Uterus (tissue), 4 donors: ENCODE measurements around the gene UGT1A1. TPM values are rescaled to one million over a fixed set of nuclear protein-coding genes. Genes with fewer than 3 reads are reported as not detected.

ENCODE experiments used
- DNase-seq, 2 donors: peaks; one replicate each; pipeline ENCODE4 v3.0.0-alpha.2; 2019 to 2020
- H3K27ac ChIP-seq, 2 donors: fragments of 200-600 bp; sonication (generic); 1 replicate in 1 of 2; 2 replicates in 1 of 2; pipeline ENCODE4 v1.5.1; 2016 to 2018
- H3K27me3 ChIP-seq, 2 donors: fragments of 200-600 bp; sonication (generic); one replicate each; pipeline ENCODE4 v1.5.1; 2018 to 2019; ENCODE audit warnings: control low read depth in 1 of 2
- H3K36me3 ChIP-seq, 2 donors: fragments of 200-600 bp; sonication (generic); one replicate each; pipeline ENCODE4 v1.5.1; 2019; ENCODE audit warnings: control low read depth in 1 of 2
- H3K4me1 ChIP-seq, 2 donors: fragments of 200-600 bp; sonication (generic); one replicate each; pipeline ENCODE4 v1.5.1; 2018 to 2019; ENCODE audit warnings: control low read depth in 1 of 2
- H3K4me3 ChIP-seq, 2 donors: fragments of 200-600 bp; sonication (generic); 1 replicate in 1 of 2; 2 replicates in 1 of 2; pipeline ENCODE4 v1.5.1; 2018 to 2019; ENCODE audit warnings: mild to moderate bottlenecking in 1 of 2
- H3K9me3 ChIP-seq, 2 donors: fragments of 200-600 bp; sonication (generic); one replicate each; pipeline ENCODE4 v1.5.1; 2019; ENCODE audit warnings: control low read depth in 1 of 2
- CTCF ChIP-seq, 4 experiments: fragments of 200-600 bp in 2 of 4; fragments of 450-650 bp in 2 of 4; sonication (generic) in 2 of 4; IDR thresholded peaks; one replicate each; pipeline ENCODE4 v1.5.1; 2016 to 2019; ENCODE audit warnings: antibody characterized with exemption in 4 of 4, mild to moderate bottlenecking in 2 of 4, moderate library complexity in 1 of 4
- POLR2A ChIP-seq, 2 donors: fragments of 450-650 bp; IDR thresholded peaks; one replicate each; pipeline ENCODE4 v1.6.1; 2016; ENCODE audit warnings: antibody characterized with exemption in 2 of 2, mild to moderate bottlenecking in 1 of 2, moderate library complexity in 1 of 2
- intact Hi-C: fragments of 100-400 bp; cut with DNase I; formaldehyde crosslinking; loops from one replicate; pipeline ENCODE4 v1.15.1; 2023; ENCODE audit warnings: low total_unique reads
- total RNA-seq, 4 donors: library from RNA; depleted of rRNA in 3 of 4; stranded (reverse); fragments of >200 nt in 3 of 4; gene quantifications; one replicate each; pipeline versions ENCODE4 v1.1.0 to v1.2.4, GENCODE V29; 2014 to 2023
- donor health status: DM: yes; HTN: yes; CAD: no.

UGT1A1 gene
- total RNA-seq = not detected

GRCh38 chr2:233760043-233760442, at the start of gene UGT1A1:
Gene UGT1A1 (plus strand): TSS chr2:233760270. CDS start chr2:233760288, 18 bp downstream.
- intact Hi-C loops = no loop called here
- no peak for DNase-seq

DNA sequence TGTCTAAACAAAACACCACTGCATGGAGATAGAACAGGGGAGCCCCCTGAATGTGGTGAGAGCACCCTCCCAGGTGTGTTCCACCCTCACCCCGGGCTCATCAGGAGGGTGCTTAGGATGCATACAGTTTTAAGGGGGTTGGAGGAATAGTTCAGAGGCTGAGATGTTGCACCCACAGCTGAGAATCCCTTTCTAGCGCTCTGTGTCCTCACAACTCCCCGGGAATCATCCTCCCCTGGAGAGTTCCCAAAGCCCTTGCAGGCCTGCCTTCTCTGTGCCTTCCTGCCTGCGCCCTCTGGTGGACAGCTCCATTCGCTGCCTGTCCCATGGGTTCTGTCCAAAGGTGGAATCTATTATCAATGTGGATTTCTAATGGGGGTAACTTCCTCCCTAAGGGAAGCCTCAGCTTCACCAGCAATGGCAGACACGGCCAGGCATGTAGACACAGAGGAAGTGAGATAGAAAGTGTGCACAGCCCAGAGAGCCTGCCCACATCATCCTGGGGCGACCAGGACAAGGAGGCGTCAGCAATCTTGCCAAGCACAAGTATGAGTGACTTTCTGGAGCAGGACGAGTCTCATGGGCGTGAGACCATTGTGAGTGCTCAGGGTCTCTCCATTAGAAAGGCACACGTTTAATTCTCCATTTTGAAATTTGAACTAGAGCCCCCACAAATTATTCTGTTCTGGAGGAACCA, 48.6 kb upstream of the UGT1A1 start:
- no peaks in the 10 kb centered on the region for H3K27me3 ChIP-seq
- no peaks in the 10 kb centered on the region for H3K36me3 ChIP-seq
- no peak overlapping the region for H3K27ac ChIP-seq
- H3K4me1 ChIP-seq = no peaks in the 10 kb centered on the region
- intact Hi-C loops = no loop called here
- H3K4me3 ChIP-seq = no peak overlapping the region
- TF ChIP-seq POLR2A (IDR thresholded peaks at IDR 0.05) (no peak), CTCF (IDR thresholded peaks at IDR 0.05) (peak; percentile 28 to 35 (median 29))
- no peaks in the 10 kb centered on the region for H3K9me3 ChIP-seq
- peak; percentile 23 to 28 for DNase-seq

More at GRCh38 chr2:233760043-233760442, at the start of gene UGT1A1:
- Histone ChIP-seq H3K27ac (no peak within 1 kb of the TSS), H3K36me3 (no peaks in the 10 kb centered on the region), H3K4me3 (no peak within 1 kb of the TSS), H3K9me3 (no peaks in the 10 kb centered on the region), H3K4me1 (no peaks in the 10 kb centered on the region), H3K27me3 (no peaks in the 10 kb centered on the region)
- no peak for TF ChIP-seq CTCF (IDR thresholded peaks at IDR 0.05)
- no peak for TF ChIP-seq POLR2A (IDR thresholded peaks at IDR 0.05)

DNA sequence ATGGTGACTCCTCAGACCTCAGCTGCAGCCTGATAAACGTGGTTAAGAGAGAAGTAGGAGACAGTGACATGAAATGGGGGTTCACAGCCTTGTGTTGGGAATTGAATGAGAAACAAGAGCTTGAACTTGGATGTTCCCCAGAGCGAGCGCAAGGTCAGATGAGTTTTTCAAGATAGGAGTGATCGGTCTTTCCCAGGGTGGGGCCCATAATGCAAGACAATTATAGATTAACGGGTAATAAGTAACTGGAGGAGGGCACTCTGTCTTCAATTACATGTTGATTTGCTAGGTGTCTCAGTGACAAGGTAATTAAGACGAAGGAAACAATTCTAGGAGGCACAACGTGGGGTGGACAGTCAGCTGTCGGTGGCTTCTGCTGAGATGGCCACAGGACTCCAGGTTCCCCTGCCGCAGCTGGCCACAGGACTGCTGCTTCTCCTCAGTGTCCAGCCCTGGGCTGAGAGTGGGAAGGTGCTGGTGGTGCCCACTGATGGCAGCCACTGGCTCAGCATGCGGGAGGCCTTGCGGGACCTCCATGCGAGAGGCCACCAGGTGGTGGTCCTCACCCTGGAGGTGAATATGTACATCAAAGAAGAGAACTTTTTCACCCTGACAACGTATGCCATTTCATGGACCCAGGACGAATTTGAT, 47.3 kb upstream of the UGT1A1 start, which contains the start of gene UGT1A5:
Gene UGT1A5 (plus strand): TSS at position 297 of the 651 bp plus-strand sequence. CDS start 85 bp downstream, at position 382.
- no peak for DNase-seq
- Histone ChIP-seq H3K9me3 (no peaks in the 10 kb centered on the region), H3K36me3 (no peaks in the 10 kb centered on the region), H3K4me3 (no peak within 1 kb of the TSS), H3K27ac (no peak within 1 kb of the TSS), H3K4me1 (no peaks in the 10 kb centered on the region), H3K27me3 (no peaks in the 10 kb centered on the region)
- no peak for TF ChIP-seq CTCF (IDR thresholded peaks at IDR 0.05)
- no peak for TF ChIP-seq POLR2A (IDR thresholded peaks at IDR 0.05)
- intact Hi-C loops = no loop called here

DNA sequence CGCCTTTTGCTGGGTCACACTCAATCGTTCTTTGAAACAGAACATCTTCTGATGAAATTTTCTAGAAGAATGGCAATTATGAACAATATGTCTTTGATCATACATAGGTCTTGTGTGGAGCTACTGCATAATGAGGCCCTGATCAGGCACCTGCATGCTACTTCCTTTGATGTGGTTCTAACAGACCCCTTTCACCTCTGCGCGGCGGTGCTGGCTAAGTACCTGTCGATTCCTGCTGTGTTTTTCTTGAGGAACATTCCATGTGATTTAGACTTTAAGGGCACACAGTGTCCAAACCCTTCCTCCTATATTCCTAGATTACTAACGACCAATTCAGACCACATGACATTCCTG, 46.8 kb upstream of the UGT1A1 start:
- no peaks in the 10 kb centered on the region for H3K36me3 ChIP-seq
- no peaks in the 10 kb centered on the region for H3K9me3 ChIP-seq
- H3K27me3 ChIP-seq = no peaks in the 10 kb centered on the region
- no peak overlapping the region for H3K27ac ChIP-seq
- TF ChIP-seq CTCF (IDR thresholded peaks at IDR 0.05) (no peak), POLR2A (IDR thresholded peaks at IDR 0.05) (no peak)
- no peak for DNase-seq
- intact Hi-C loops = no loop called here
- no peak overlapping the region for H3K4me3 ChIP-seq
- no peaks in the 10 kb centered on the region for H3K4me1 ChIP-seq

- H3K4me3 ChIP-seq = no peak overlapping the region
- no peak overlapping the region for H3K27ac ChIP-seq
- no peaks in the 10 kb centered on the region for H3K36me3 ChIP-seq
- intact Hi-C loops = no loop called here
- TF ChIP-seq POLR2A (IDR thresholded peaks at IDR 0.05) (no peak), CTCF (IDR thresholded peaks at IDR 0.05) (no peak)
- DNase-seq = no peak
- no peaks in the 10 kb centered on the region for H3K9me3 ChIP-seq
- no peaks in the 10 kb centered on the region for H3K4me1 ChIP-seq
- H3K27me3 ChIP-seq = no peaks in the 10 kb centered on the region
Measured at GRCh38 chr2:233714121-233714520, 45.9 kb upstream of the UGT1A1 start.
